Measurements from ENCODE around the gene RBL1. TPM values are rescaled to one million over a fixed set of nuclear protein-coding genes. Genes with fewer than 3 reads are reported as not detected.
A peak's percentile ranks its signal among the peaks of the same experiment; 100 is the strongest.

RBL1 gene
- total RNA-seq, 4 donors from 2014 or later: 8.0 to 30.6 (median 12.3) TPM

GRCh38 chr20:36957875-36958667 is 137.7 kb downstream of the RBL1 start:
- Histone ChIP-seq H3K4me1 (peaks cover 0 to 42% (median 22%) of the 10 kb centered on the region in 4 donors), H3K36me3 (no peaks in the 10 kb centered on the region), H3K9me3 (peaks cover 0 to 10% (median 0%) of the 10 kb centered on the region in 4 donors), H3K27ac (peak overlapping the region in 1 of 4 donors; percentile 55), H3K4me3 (no peak overlapping the region), H3K27me3 (no peaks in the 10 kb centered on the region)
- TF ChIP-seq EP300 (IDR thresholded peaks at IDR 0.05) (peak in 1 of 2 donors; percentile 81), CTCF (IDR thresholded peaks at IDR 0.05) (no peak)
- no peak for DNase-seq (ENCODE audit: low spot score in 2 of 2)
- WGBS, 2 donors: 81 to 87% methylated on average over 10 of the region's 10 CpGs

GRCh38 chr20:36956674-36957073 is 139.1 kb downstream of the RBL1 start:
- Histone ChIP-seq H3K27ac (peak overlapping the region in 2 of 4 donors; percentile 55 to 99), H3K36me3 (no peaks in the 10 kb centered on the region), H3K27me3 (no peaks in the 10 kb centered on the region), H3K4me3 (no peak overlapping the region), H3K4me1 (peaks cover 0 to 54% (median 27%) of the 10 kb centered on the region in 4 donors), H3K9me3 (no peaks in the 10 kb centered on the region)
- WGBS, 2 donors: 86% methylated on average over 2 of the region's 2 CpGs
- no peak for DNase-seq (ENCODE audit: low spot score in 2 of 2)
- TF ChIP-seq CTCF (IDR thresholded peaks at IDR 0.05): no peak
- TF ChIP-seq EP300 (IDR thresholded peaks at IDR 0.05): no peak
- TF ChIP-seq POLR2A (IDR thresholded peaks at IDR 0.05): no peak

- 59 to 68% methylated on average over 3 of the region's 3 CpGs for WGBS, 2 donors
- Histone ChIP-seq H3K9me3 (no peaks in the 10 kb centered on the region), H3K4me1 (peaks cover 0 to 54% (median 27%) of the 10 kb centered on the region in 4 donors), H3K27ac (peak overlapping the region in 2 of 4 donors; percentile 99 to 100), H3K27me3 (no peaks in the 10 kb centered on the region), H3K4me3 (no peak overlapping the region), H3K36me3 (no peaks in the 10 kb centered on the region)
- no peak for DNase-seq (ENCODE audit: low spot score in 2 of 2)
- TF ChIP-seq CTCF (IDR thresholded peaks at IDR 0.05) (no peak), POLR2A (IDR thresholded peaks at IDR 0.05) (no peak), EP300 (IDR thresholded peaks at IDR 0.05) (no peak)
Observed at GRCh38 chr20:36956016-36956415, 139.8 kb downstream of the RBL1 start.

GRCh38 chr20:36951979-36952738 is 143.6 kb downstream of the RBL1 start:
- Histone ChIP-seq H3K9me3 (no peaks in the 10 kb centered on the region), H3K4me1 (peaks cover 0 to 63% (median 38%) of the 10 kb centered on the region in 4 donors), H3K4me3 (peak overlapping the region; percentile 71 to 98 (median 92)), H3K27me3 (no peaks in the 10 kb centered on the region), H3K36me3 (peaks cover 0 to 9% (median 0%) of the 10 kb centered on the region in 3 donors), H3K27ac (peak overlapping the region; percentile 90 to 100 (median 98))
- no peak for TF ChIP-seq EP300 (IDR thresholded peaks at IDR 0.05)
- TF ChIP-seq CTCF (IDR thresholded peaks at IDR 0.05): no peak
- no peak for TF ChIP-seq POLR2A (IDR thresholded peaks at IDR 0.05)
- DNase-seq (ENCODE audit: low spot score in 2 of 2): no peak
- WGBS, 2 donors: 30 to 31% methylated on average over 11 of the region's 11 CpGs
